K562 (cell line): ENCODE data around the gene NPR2. TPM values are rescaled to one million over a fixed set of nuclear protein-coding genes. Genes with fewer than 3 reads are reported as not detected.

Experiments used
- ATAC-seq: fragments of 200-7000 bp; cut with Tn5 transposase; 3 replicates; pipeline ENCODE4 v1.9.1; 2020; ENCODE audit warnings: moderate library complexity
- BruUV-seq: library from RNA; stranded (reverse); fragments of 400-500 nt; replicated peaks from 2 replicates; lab custom pipeline; 2021; lab: Mats Ljungman, UMichigan
- CTCF ChIA-PET: fragments of 300-600 bp; formaldehyde crosslinking; extraction: SDS; loops from one replicate; lab custom pipeline; 2021; ENCODE audit warnings: low intra/inter-chr PET ratio; lab: Yijun Ruan, JAX
- POLR2A ChIA-PET: fragments of 300-600, 350-650 bp; sonication (Branson Sonifier 250); formaldehyde crosslinking; extraction: SDS; loops from one replicate; lab custom pipeline; 2021; ENCODE audit warnings: antibody characterized with exemption, inconsistent platforms; lab: Yijun Ruan, JAX
- DNase-seq, 4 experiments: peaks; one replicate each; pipeline versions ENCODE4 v3.0.0 to v3.0.0-alpha.2; 2011 to 2018; ENCODE audit warnings: low spot score in 3 of 4, mixed read lengths in 3 of 4; ENCODE audit errors: extremely low read depth in 1 of 4
- FAIRE-seq: peaks from 2 replicates; lab custom pipeline; 2011; peaks lifted over from hg19 to GRCh38; lab: Jason Lieb, UNC
- H2AFZ ChIP-seq: 2 replicates; pipeline ENCODE4 v1.6.0; 2011; ENCODE audit warnings: low read depth, low read length, control low read depth, inconsistent platforms
- H3K27ac ChIP-seq: fragments of 200-600 bp; 3 replicates; pipeline ENCODE4 v1.8.0; 2011; ENCODE audit warnings: low read depth, mild to moderate bottlenecking, control low read depth, inconsistent platforms, low read length, moderate library complexity, mixed read lengths; ENCODE audit errors: extremely low read depth
- H3K27me3 ChIP-seq, 2 experiments: fragments of 300-600 bp in 1 of 2; 2 replicates in 1 of 2; 3 replicates in 1 of 2; pipeline versions ENCODE4 v1.6.0 to v1.8.0; 2011; ENCODE audit warnings: inconsistent platforms in 2 of 2, low read length in 2 of 2, mild to moderate bottlenecking in 1 of 2, mixed read lengths in 1 of 2, moderate library complexity in 1 of 2; ENCODE audit not compliant: control insufficient read depth in 2 of 2, insufficient read depth in 2 of 2
- H3K36me3 ChIP-seq: fragments of 300-600 bp; 3 replicates; pipeline ENCODE4 v1.8.0; 2011; ENCODE audit warnings: mild to moderate bottlenecking, low read length, inconsistent platforms; ENCODE audit not compliant: control insufficient read depth, insufficient read depth
- H3K4me1 ChIP-seq, 2 experiments: fragments of 200-600 bp in 1 of 2; replicated peaks in 1 of 2; 2 replicates in 1 of 2; 3 replicates in 1 of 2; pipeline versions ENCODE4 v1.5.1 to v1.8.0; 2011; ENCODE audit warnings: inconsistent platforms in 2 of 2, low read length in 2 of 2, mild to moderate bottlenecking in 1 of 2, mixed read lengths in 1 of 2, moderate library complexity in 1 of 2; ENCODE audit not compliant: control insufficient read depth in 2 of 2, insufficient read depth in 2 of 2
- H3K4me2 ChIP-seq: 2 replicates; pipeline ENCODE4 v1.6.1; 2011; ENCODE audit warnings: low read length, control low read depth, inconsistent platforms, mixed read lengths; ENCODE audit not compliant: insufficient read depth
- H3K4me3 ChIP-seq: fragments of 200-600 bp; sonication (generic), shearing (Covaris generic); 2 replicates; pipeline ENCODE4 v1.5.1; 2016; ENCODE audit warnings: control low read depth, inconsistent platforms
- H3K79me2 ChIP-seq: fragments of 200-600 bp; 3 replicates; pipeline ENCODE4 v1.8.0; 2011; ENCODE audit warnings: low read length, inconsistent platforms; ENCODE audit not compliant: control insufficient read depth, insufficient read depth
- H3K9ac ChIP-seq, 2 experiments: 2 replicates each; pipeline versions ENCODE4 v1.6.0 to v1.6.1; 2011; ENCODE audit warnings: low read depth in 2 of 2, low read length in 2 of 2, control low read depth in 1 of 2, inconsistent platforms in 1 of 2, mild to moderate bottlenecking in 1 of 2, mixed read lengths in 1 of 2; ENCODE audit not compliant: insufficient read depth in 1 of 2
- H3K9me1 ChIP-seq: one replicate; pipeline ENCODE4 v1.6.0; 2011; ENCODE audit warnings: inconsistent platforms, mild to moderate bottlenecking, low read length, moderate library complexity; ENCODE audit not compliant: control insufficient read depth, insufficient read depth
- H3K9me3 ChIP-seq: replicated peaks from 2 replicates; pipeline ENCODE4 v1.5.1; 2011; ENCODE audit warnings: low read depth, low read length, inconsistent platforms; ENCODE audit not compliant: control insufficient read depth, insufficient read depth
- H4K20me1 ChIP-seq: replicated peaks from 2 replicates; pipeline ENCODE4 v1.6.1; 2011; ENCODE audit warnings: low read length, inconsistent platforms, mixed read lengths; ENCODE audit not compliant: control insufficient read depth, insufficient read depth
- BDP1 ChIP-seq: IDR thresholded peaks from 3 replicates; pipeline ENCODE4 v1.6.1; 2011; ENCODE audit not compliant: insufficient read length, insufficient read depth
- FOSL1 ChIP-seq: fragments of 200-800 bp; sonication (Bioruptor generic); conservative IDR thresholded peaks from 2 replicates; pipeline ENCODE4 v1.6.1; 2016; ENCODE audit warnings: missing genetic modification characterization, missing compliant biosample characterization
- GATAD2B ChIP-seq: fragments of 450-650 bp; IDR thresholded peaks from 2 replicates; pipeline ENCODE4 v1.6.1; 2017; ENCODE audit warnings: mild to moderate bottlenecking, borderline replicate concordance
- IRF2 ChIP-seq: sonication (generic); formaldehyde crosslinking; IDR thresholded peaks from 2 replicates; pipeline ENCODE4 v1.8.1; 2022; ENCODE audit warnings: mild to moderate bottlenecking, missing genetic modification reagents
- in situ Hi-C: fragments of 300-500 bp; cut with MboI; formaldehyde crosslinking; loops from 4 replicates; pipeline ENCODE4 v1.15.0; 2018; ENCODE audit warnings: inconsistent platforms, mixed read lengths
- intact Hi-C: fragments of 100-400 bp; cut with micrococcal nuclease; formaldehyde crosslinking; loops from 2 replicates; pipeline ENCODE4 v1.14.2; 2022
- polyA plus RNA-seq, 8 experiments: library from polyadenylated mRNA; depleted of rRNA in 4 of 8; stranded (reverse) in 5 of 8; unstranded in 3 of 8; fragments of >200 nt; fragmentation: Nextera tagmentation in 2 of 8; fragmentation: Illumina TruSeq in 1 of 8; extraction: Ambion mirVana in 2 of 8; extraction: Trizol in 1 of 8; gene quantifications; 2 replicates each; pipeline versions ENCODE4 v1.2.1 to v1.2.3, GENCODE V29; 2011 to 2014; ENCODE audit warnings: inconsistent platforms in 1 of 8, missing spikeins in 1 of 8
- total RNA-seq, 7 experiments: library from RNA; depleted of rRNA in 6 of 7; stranded (reverse); fragments of >200 nt in 6 of 7; fragmentation: Illumina TruSeq in 2 of 7; extraction: Trizol in 2 of 7; gene quantifications; 2 replicates each; pipeline versions ENCODE4 v1.2.1 to v1.2.3, GENCODE V29; 2011 to 2021; ENCODE audit warnings: low replicate concordance in 1 of 7
- TF ChIP-seq, protein P1 (sequence below): sonication (generic); formaldehyde crosslinking; IDR thresholded peaks from 2 replicates; pipeline ENCODE4 v1.9.0; 2022; ENCODE audit warnings: mild to moderate bottlenecking, missing genetic modification reagents
- TF ChIP-seq, protein P2 (sequence below), 2 experiments: fragments of 450-650 bp in 1 of 2; IDR thresholded peaks; 2 replicates each; pipeline ENCODE4 v1.6.1; 2011 to 2017; ENCODE audit warnings: low read depth in 2 of 2, antibody characterized with exemption in 1 of 2, borderline replicate concordance in 1 of 2, low read length in 1 of 2, mild to moderate bottlenecking in 1 of 2, mixed read lengths in 1 of 2; ENCODE audit not compliant: control insufficient read depth in 1 of 2
- TF ChIP-seq, protein P3 (sequence below): sonication (generic); formaldehyde crosslinking; IDR thresholded peaks from 2 replicates; pipeline ENCODE4 v1.8.1; 2023; ENCODE audit warnings: mild to moderate bottlenecking, missing genetic modification reagents

The NPR2 gene
- total and polyA plus RNA-seq, 9 of the 15 experiments (the other 6 are each of a cell fraction or from before 2014, with no cell fraction given) = 2.4 to 12.9 (median 6.0) TPM

DNA sequence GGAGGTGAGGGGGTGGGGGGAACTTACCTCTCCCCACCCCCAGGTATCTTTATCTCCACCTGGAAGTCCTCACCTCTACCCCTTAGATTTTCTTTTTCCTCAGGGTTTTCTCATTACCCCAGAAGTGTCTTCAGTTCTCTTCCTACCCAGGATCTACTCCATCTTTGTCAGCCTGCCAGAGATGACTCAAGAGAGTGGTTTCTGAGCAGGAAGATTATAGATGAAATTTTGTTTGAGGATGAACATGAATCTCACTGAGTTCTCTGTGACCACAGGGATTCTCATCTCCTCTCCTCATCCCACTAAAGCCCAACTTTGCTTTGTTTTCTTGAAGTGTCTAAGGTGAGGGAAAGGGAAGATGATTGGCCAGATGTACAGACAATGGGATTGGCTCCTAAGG is 28.7 kb downstream of the NPR2 start:
- intact Hi-C loops = no loop called here
- FAIRE-seq = no peak
- H3K4me1 ChIP-seq = no peaks in the 10 kb centered on the region; a peak in 1 of 5 replicates
- H3K79me2 ChIP-seq = no peaks in the 10 kb centered on the region
- H3K36me3 ChIP-seq = no peaks in the 10 kb centered on the region
- no peak overlapping the region for H3K9ac ChIP-seq
- ChIA-PET CTCF (no interaction called here), POLR2A (interaction anchor here (0.6 kb wide), 2 partner anchors 10 to 26 kb away, joined by 3 read pairs; no protein-coding TSS in a partner anchor)
- H3K27ac ChIP-seq = no peak overlapping the region
- no peak overlapping the region for H2AFZ ChIP-seq
- no peak for ATAC-seq
- no peaks in the 10 kb centered on the region for H3K27me3 ChIP-seq
- H3K4me2 ChIP-seq = no peak overlapping the region
- in situ Hi-C loops = no loop called here
- no peaks in the 10 kb centered on the region; the same call in 1 of the 2 replicates for H3K9me3 ChIP-seq
- no peak for DNase-seq
- H3K4me3 ChIP-seq = no peak overlapping the region
- TF ChIP-seq FOSL1 (tag) (0 out of 2 replicates have a peak, but pooled peaks have one; percentile 23), IRF2 (CRISPR knock-in tag) (no peak)
- no TSS peak for BruUV-seq
- no peaks in the 10 kb centered on the region for H3K9me1 ChIP-seq
- H4K20me1 ChIP-seq = no peaks in the 10 kb centered on the region

DNA sequence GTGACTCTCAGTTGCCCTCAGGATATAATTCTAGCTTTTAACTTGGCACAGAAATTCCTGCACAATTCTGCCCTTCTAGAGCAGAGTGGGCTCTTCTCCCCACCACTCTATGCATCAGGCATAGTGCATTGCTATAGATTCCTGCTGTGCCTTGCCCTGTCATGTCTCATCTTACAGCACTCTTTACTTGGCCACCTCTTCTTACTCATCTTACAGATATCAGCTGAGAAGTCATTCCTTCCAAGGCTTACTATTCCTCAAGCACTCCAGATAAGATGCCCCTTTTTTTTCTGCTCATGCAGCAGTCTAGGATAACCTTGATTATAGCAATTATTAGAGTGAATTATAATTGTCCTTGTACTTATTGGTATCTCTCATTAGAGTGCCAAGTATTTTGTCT is 31.5 kb downstream of the NPR2 start:
- H3K4me1 ChIP-seq = no peaks in the 10 kb centered on the region; a peak in 1 of 5 replicates
- no peak overlapping the region for H2AFZ ChIP-seq
- CTCF ChIA-PET = no interaction called here
- POLR2A ChIA-PET = no interaction called here
- no peaks in the 10 kb centered on the region for H3K9me1 ChIP-seq
- no peak overlapping the region for H3K9ac ChIP-seq
- H3K27me3 ChIP-seq = no peaks in the 10 kb centered on the region
- no peak overlapping the region for H3K27ac ChIP-seq
- H3K4me2 ChIP-seq = no peak overlapping the region
- intact Hi-C loops (no loop called here), in situ Hi-C loops (no loop called here)
- no peaks in the 10 kb centered on the region for H3K9me3 ChIP-seq
- H4K20me1 ChIP-seq = no peaks in the 10 kb centered on the region
- BruUV-seq = no TSS peak
- no peaks in the 10 kb centered on the region for H3K79me2 ChIP-seq
- no peaks in the 10 kb centered on the region for H3K36me3 ChIP-seq
- DNase-seq = no peak
- FAIRE-seq = no peak
- no peak for ATAC-seq
- H3K4me3 ChIP-seq = no peak overlapping the region
- TF ChIP-seq BDP1 (no peak), GATAD2B (no peak)
- TF ChIP-seq, protein P1, sequence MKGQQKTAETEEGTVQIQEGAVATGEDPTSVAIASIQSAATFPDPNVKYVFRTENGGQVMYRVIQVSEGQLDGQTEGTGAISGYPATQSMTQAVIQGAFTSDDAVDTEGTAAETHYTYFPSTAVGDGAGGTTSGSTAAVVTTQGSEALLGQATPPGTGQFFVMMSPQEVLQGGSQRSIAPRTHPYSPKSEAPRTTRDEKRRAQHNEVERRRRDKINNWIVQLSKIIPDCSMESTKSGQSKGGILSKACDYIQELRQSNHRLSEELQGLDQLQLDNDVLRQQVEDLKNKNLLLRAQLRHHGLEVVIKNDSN (CRISPR knock-in tag) = no peak
- TF ChIP-seq, protein P2, sequence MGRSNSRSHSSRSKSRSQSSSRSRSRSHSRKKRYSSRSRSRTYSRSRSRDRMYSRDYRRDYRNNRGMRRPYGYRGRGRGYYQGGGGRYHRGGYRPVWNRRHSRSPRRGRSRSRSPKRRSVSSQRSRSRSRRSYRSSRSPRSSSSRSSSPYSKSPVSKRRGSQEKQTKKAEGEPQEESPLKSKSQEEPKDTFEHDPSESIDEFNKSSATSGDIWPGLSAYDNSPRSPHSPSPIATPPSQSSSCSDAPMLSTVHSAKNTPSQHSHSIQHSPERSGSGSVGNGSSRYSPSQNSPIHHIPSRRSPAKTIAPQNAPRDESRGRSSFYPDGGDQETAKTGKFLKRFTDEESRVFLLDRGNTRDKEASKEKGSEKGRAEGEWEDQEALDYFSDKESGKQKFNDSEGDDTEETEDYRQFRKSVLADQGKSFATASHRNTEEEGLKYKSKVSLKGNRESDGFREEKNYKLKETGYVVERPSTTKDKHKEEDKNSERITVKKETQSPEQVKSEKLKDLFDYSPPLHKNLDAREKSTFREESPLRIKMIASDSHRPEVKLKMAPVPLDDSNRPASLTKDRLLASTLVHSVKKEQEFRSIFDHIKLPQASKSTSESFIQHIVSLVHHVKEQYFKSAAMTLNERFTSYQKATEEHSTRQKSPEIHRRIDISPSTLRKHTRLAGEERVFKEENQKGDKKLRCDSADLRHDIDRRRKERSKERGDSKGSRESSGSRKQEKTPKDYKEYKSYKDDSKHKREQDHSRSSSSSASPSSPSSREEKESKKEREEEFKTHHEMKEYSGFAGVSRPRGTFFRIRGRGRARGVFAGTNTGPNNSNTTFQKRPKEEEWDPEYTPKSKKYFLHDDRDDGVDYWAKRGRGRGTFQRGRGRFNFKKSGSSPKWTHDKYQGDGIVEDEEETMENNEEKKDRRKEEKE (IDR thresholded peaks at IDR 0.05; ENCODE audit: borderline replicate concordance in 1 of 2, control insufficient read depth in 1 of 2, low read depth in 2 of 2, low read length in 1 of 2) = no peak
- TF ChIP-seq, protein P3, sequence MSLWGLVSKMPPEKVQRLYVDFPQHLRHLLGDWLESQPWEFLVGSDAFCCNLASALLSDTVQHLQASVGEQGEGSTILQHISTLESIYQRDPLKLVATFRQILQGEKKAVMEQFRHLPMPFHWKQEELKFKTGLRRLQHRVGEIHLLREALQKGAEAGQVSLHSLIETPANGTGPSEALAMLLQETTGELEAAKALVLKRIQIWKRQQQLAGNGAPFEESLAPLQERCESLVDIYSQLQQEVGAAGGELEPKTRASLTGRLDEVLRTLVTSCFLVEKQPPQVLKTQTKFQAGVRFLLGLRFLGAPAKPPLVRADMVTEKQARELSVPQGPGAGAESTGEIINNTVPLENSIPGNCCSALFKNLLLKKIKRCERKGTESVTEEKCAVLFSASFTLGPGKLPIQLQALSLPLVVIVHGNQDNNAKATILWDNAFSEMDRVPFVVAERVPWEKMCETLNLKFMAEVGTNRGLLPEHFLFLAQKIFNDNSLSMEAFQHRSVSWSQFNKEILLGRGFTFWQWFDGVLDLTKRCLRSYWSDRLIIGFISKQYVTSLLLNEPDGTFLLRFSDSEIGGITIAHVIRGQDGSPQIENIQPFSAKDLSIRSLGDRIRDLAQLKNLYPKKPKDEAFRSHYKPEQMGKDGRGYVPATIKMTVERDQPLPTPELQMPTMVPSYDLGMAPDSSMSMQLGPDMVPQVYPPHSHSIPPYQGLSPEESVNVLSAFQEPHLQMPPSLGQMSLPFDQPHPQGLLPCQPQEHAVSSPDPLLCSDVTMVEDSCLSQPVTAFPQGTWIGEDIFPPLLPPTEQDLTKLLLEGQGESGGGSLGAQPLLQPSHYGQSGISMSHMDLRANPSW (CRISPR knock-in tag) = no peak
